WTC11 (cell line): ENCODE measurements around the gene CDH18. TPM values are rescaled to one million over a fixed set of nuclear protein-coding genes. Genes with fewer than 3 reads are reported as not detected.

ENCODE experiments used
- ATAC-seq: fragments of 200-7000 bp; cut with Tn5 transposase; 2 replicates; pipeline ENCODE4 v1.10.0; 2021; ENCODE audit warnings: mild to moderate bottlenecking, moderate library complexity
- CTCF ChIA-PET: fragments of 300-600 bp; sonication (Branson Sonifier 250); formaldehyde crosslinking; loops from one replicate; lab custom pipeline; 2021; ENCODE audit warnings: antibody characterized with exemption; lab: Charles Lee
- POLR2A ChIA-PET: fragments of 350-600 bp; sonication (Branson Sonifier 250); formaldehyde crosslinking; loops from one replicate; lab custom pipeline; 2021; ENCODE audit warnings: antibody characterized with exemption; lab: Charles Lee
- DNase-seq: peaks from one replicate; pipeline ENCODE4 v3.0.0; 2021; ENCODE audit warnings: low spot score
- H3K27ac Mint-ChIP-seq: 2 replicates; pipeline ENCODE4 v1.8.0; 2021; ENCODE audit warnings: mixed read lengths
- H3K27me3 Mint-ChIP-seq: 2 replicates; pipeline ENCODE4 v1.8.0; 2021; ENCODE audit warnings: low read depth, mild to moderate bottlenecking, moderate library complexity, mixed read lengths
- H3K36me3 Mint-ChIP-seq: 2 replicates; pipeline ENCODE4 v1.8.0; 2021; ENCODE audit warnings: mixed read lengths
- H3K4me1 Mint-ChIP-seq: 2 replicates; pipeline ENCODE4 v1.8.0; 2022; ENCODE audit warnings: mixed read lengths
- H3K4me3 Mint-ChIP-seq: 2 replicates; pipeline ENCODE4 v1.8.0; 2021; ENCODE audit warnings: mild to moderate bottlenecking, moderate library complexity, mixed read lengths
- H3K9me3 Mint-ChIP-seq: 2 replicates; pipeline ENCODE4 v1.8.0; 2021; ENCODE audit warnings: mixed read lengths
- ATF1 ChIP-seq: sonication (generic); formaldehyde crosslinking; IDR thresholded peaks from 2 replicates; pipeline ENCODE4 v1.8.1; 2023; ENCODE audit warnings: mild to moderate bottlenecking, moderate library complexity, missing genetic modification reagents
- ETV6 ChIP-seq: sonication (generic); formaldehyde crosslinking; IDR thresholded peaks from 2 replicates; pipeline ENCODE4 v1.8.1; 2022; ENCODE audit warnings: mild to moderate bottlenecking, missing genetic modification reagents
- HMGA2 ChIP-seq: fragments of 250-450 bp; sonication (Bioruptor Pico); IDR thresholded peaks from 2 replicates; pipeline ENCODE4 v1.4.0; 2021; ENCODE audit warnings: mild to moderate bottlenecking, moderate library complexity
- JAZF1 ChIP-seq: fragments of 250-450 bp; sonication (Bioruptor Pico); IDR thresholded peaks from 2 replicates; pipeline ENCODE4 v1.9.0; 2021; ENCODE audit warnings: moderate library complexity, mild to moderate bottlenecking, inconsistent platforms
- NFATC4 ChIP-seq: fragments of 250-450 bp; sonication (Bioruptor Pico); IDR thresholded peaks from 2 replicates; pipeline ENCODE4 v1.9.0; 2021; ENCODE audit warnings: mild to moderate bottlenecking
- PRRX2 ChIP-seq: fragments of 250-450 bp; sonication (Bioruptor Pico); IDR thresholded peaks from 2 replicates; pipeline ENCODE4 v1.8.0; 2021; ENCODE audit warnings: mild to moderate bottlenecking
- RELA ChIP-seq: sonication (generic); formaldehyde crosslinking; IDR thresholded peaks from 2 replicates; pipeline ENCODE4 v1.8.1; 2022; ENCODE audit warnings: missing genetic modification reagents, mild to moderate bottlenecking, borderline replicate concordance
- RORB ChIP-seq: fragments of 250-450 bp; sonication (Bioruptor Pico); IDR thresholded peaks from 2 replicates; pipeline ENCODE4 v1.9.0; 2021; ENCODE audit warnings: mild to moderate bottlenecking
- TEAD4 ChIP-seq: sonication (generic); formaldehyde crosslinking; IDR thresholded peaks from 2 replicates; pipeline ENCODE4 v1.8.0; 2022; ENCODE audit warnings: mild to moderate bottlenecking, missing genetic modification reagents
- ZNF219 ChIP-seq: sonication (generic); formaldehyde crosslinking; IDR thresholded peaks from 2 replicates; pipeline ENCODE4 v1.8.0; 2023; ENCODE audit warnings: missing genetic modification reagents, mild to moderate bottlenecking, borderline replicate concordance
- ZNF263 ChIP-seq: sonication (generic); formaldehyde crosslinking; IDR thresholded peaks from 2 replicates; pipeline ENCODE4 v1.8.1; 2022; ENCODE audit warnings: low read depth, mild to moderate bottlenecking, moderate library complexity, missing genetic modification reagents
- ZNF317 ChIP-seq: sonication (generic); formaldehyde crosslinking; IDR thresholded peaks from 2 replicates; pipeline ENCODE4 v1.8.1; 2023; ENCODE audit warnings: low read depth, mild to moderate bottlenecking, moderate library complexity, missing genetic modification reagents, borderline replicate concordance
- ZNF396 ChIP-seq: fragments of 250-450 bp; sonication (Bioruptor Pico); IDR thresholded peaks from 2 replicates; pipeline ENCODE4 v1.8.0; 2021; ENCODE audit warnings: mild to moderate bottlenecking, moderate library complexity, borderline replicate concordance
- ZNF423 ChIP-seq: fragments of 250-450 bp; sonication (Bioruptor Pico); IDR thresholded peaks from 2 replicates; pipeline ENCODE4 v2.1.2; 2022; ENCODE audit warnings: mild to moderate bottlenecking, moderate library complexity
- ZNF671 ChIP-seq: fragments of 250-450 bp; sonication (Bioruptor Pico); IDR thresholded peaks from 2 replicates; pipeline ENCODE4 v1.8.0; 2021; ENCODE audit warnings: mild to moderate bottlenecking
- total RNA-seq: library from RNA; stranded (reverse); gene quantifications from 3 replicates; pipeline ENCODE4 v1.2.3, GENCODE V29; 2021
- TF ChIP-seq, protein P1 (sequence below): fragments of 200-600 bp; IDR thresholded peaks from 2 replicates; pipeline ENCODE4 v1.8.0; 2022; ENCODE audit warnings: antibody characterized with exemption
- TF ChIP-seq, protein P2 (sequence below): fragments of 250-450 bp; sonication (Bioruptor Pico); IDR thresholded peaks from 2 replicates; pipeline ENCODE4 v2.1.2; 2022; ENCODE audit warnings: mild to moderate bottlenecking, moderate library complexity
- TF ChIP-seq, protein P3 (sequence below): fragments of 250-450 bp; sonication (Bioruptor Pico); IDR thresholded peaks from 2 replicates; pipeline ENCODE4 v1.9.0; 2021; ENCODE audit warnings: moderate library complexity, mild to moderate bottlenecking, inconsistent platforms, borderline replicate concordance
- TF ChIP-seq, protein P4 (sequence below): sonication (generic); formaldehyde crosslinking; IDR thresholded peaks from 2 replicates; pipeline ENCODE4 v1.8.0; 2022; ENCODE audit warnings: mild to moderate bottlenecking, missing genetic modification reagents
- TF ChIP-seq, protein P5 (sequence below): sonication (generic); formaldehyde crosslinking; IDR thresholded peaks from 2 replicates; pipeline ENCODE4 v1.8.1; 2022; ENCODE audit warnings: low read depth, missing genetic modification reagents, borderline replicate concordance
- TF ChIP-seq, protein P6 (sequence below): sonication (generic); formaldehyde crosslinking; IDR thresholded peaks from 2 replicates; pipeline ENCODE4 v1.8.1; 2022; ENCODE audit warnings: missing genetic modification reagents, borderline replicate concordance
- TF ChIP-seq, protein P7 (sequence below): sonication (generic); formaldehyde crosslinking; IDR thresholded peaks from 2 replicates; pipeline ENCODE4 v1.8.0; 2023; ENCODE audit warnings: mild to moderate bottlenecking, missing genetic modification reagents

Gene CDH18
- total RNA-seq, 1 experiment from 2014 or later: 0.24 TPM

DNA sequence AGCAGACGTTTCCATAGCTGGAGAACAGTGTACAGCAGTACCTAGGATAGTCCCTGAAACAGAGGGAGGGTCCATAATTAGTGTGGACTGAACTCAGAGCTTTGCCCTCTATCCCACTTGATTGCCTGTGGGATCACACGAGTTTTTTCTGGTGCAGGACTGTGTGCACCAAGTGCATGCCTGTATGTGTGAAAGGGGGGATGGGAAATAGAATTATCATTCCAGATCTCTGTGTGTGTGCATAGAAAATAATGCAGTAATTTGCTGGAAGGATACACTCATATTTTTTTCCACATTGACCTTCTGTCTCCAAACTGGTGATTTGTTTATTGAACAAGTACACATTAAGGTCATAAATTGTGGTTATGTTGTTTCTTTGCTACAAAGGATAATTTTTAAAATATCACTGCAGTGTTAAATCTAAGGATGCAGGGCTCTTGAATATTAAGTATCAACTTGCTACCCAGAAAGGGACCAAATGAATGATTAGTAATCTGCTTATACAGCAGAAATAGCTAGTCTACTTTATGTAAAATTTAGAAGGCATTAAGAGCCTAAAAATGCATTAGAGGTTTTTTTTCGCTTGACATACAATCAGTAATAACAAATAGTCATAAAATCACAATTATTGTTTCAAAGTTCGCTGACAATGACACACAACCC, 292.9 kb downstream of the CDH18 start:
- ChIA-PET CTCF (no interaction called here), POLR2A (no interaction called here)
- Mint-ChIP-seq H3K27ac (no peak overlapping the region), H3K27me3 (no peaks in the 10 kb centered on the region), H3K4me1 (peaks cover 20% of the 10 kb centered on the region), H3K9me3 (no peaks in the 10 kb centered on the region), H3K36me3 (no peaks in the 10 kb centered on the region), H3K4me3 (no peak overlapping the region)
- DNase-seq (no peak), ATAC-seq (no peak)
- TF ChIP-seq NFATC4 (CRISPR knock-in tag): no peak
- no peak for TF ChIP-seq ATF1 (CRISPR knock-in tag)
- no peak for TF ChIP-seq ZNF219 (CRISPR knock-in tag)
- TF ChIP-seq ZNF317 (CRISPR knock-in tag): no peak
- TF ChIP-seq, protein P1, sequence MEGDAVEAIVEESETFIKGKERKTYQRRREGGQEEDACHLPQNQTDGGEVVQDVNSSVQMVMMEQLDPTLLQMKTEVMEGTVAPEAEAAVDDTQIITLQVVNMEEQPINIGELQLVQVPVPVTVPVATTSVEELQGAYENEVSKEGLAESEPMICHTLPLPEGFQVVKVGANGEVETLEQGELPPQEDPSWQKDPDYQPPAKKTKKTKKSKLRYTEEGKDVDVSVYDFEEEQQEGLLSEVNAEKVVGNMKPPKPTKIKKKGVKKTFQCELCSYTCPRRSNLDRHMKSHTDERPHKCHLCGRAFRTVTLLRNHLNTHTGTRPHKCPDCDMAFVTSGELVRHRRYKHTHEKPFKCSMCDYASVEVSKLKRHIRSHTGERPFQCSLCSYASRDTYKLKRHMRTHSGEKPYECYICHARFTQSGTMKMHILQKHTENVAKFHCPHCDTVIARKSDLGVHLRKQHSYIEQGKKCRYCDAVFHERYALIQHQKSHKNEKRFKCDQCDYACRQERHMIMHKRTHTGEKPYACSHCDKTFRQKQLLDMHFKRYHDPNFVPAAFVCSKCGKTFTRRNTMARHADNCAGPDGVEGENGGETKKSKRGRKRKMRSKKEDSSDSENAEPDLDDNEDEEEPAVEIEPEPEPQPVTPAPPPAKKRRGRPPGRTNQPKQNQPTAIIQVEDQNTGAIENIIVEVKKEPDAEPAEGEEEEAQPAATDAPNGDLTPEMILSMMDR: no peak
- TF ChIP-seq RORB: no peak
- TF ChIP-seq, protein P2, sequence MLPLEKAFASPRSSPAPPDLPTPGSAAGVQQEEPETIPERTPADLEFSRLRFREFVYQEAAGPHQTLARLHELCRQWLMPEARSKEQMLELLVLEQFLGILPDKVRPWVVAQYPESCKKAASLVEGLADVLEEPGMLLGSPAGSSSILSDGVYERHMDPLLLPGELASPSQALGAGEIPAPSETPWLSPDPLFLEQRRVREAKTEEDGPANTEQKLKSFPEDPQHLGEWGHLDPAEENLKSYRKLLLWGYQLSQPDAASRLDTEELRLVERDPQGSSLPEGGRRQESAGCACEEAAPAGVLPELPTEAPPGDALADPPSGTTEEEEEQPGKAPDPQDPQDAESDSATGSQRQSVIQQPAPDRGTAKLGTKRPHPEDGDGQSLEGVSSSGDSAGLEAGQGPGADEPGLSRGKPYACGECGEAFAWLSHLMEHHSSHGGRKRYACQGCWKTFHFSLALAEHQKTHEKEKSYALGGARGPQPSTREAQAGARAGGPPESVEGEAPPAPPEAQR (CRISPR knock-in tag): no peak
- TF ChIP-seq, protein P3, sequence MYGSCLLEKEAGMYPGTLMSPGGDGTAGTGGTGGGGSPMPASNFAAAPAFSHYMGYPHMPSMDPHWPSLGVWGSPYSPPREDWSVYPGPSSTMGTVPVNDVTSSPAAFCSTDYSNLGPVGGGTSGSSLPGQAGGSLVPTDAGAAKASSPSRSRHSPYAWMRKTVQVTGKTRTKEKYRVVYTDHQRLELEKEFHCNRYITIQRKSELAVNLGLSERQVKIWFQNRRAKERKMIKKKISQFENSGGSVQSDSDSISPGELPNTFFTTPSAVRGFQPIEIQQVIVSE (CRISPR knock-in tag): no peak
- no peak for TF ChIP-seq HMGA2 (CRISPR knock-in tag)
- TF ChIP-seq ZNF396 (CRISPR knock-in tag): no peak
- TF ChIP-seq JAZF1 (CRISPR knock-in tag): no peak
- TF ChIP-seq ZNF263 (CRISPR knock-in tag): no peak
- TF ChIP-seq ZNF423 (CRISPR knock-in tag): no peak
- TF ChIP-seq, protein P4, sequence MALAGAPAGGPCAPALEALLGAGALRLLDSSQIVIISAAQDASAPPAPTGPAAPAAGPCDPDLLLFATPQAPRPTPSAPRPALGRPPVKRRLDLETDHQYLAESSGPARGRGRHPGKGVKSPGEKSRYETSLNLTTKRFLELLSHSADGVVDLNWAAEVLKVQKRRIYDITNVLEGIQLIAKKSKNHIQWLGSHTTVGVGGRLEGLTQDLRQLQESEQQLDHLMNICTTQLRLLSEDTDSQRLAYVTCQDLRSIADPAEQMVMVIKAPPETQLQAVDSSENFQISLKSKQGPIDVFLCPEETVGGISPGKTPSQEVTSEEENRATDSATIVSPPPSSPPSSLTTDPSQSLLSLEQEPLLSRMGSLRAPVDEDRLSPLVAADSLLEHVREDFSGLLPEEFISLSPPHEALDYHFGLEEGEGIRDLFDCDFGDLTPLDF: no peak
- no peak for TF ChIP-seq ZNF671 (CRISPR knock-in tag)
- TF ChIP-seq, protein P5, sequence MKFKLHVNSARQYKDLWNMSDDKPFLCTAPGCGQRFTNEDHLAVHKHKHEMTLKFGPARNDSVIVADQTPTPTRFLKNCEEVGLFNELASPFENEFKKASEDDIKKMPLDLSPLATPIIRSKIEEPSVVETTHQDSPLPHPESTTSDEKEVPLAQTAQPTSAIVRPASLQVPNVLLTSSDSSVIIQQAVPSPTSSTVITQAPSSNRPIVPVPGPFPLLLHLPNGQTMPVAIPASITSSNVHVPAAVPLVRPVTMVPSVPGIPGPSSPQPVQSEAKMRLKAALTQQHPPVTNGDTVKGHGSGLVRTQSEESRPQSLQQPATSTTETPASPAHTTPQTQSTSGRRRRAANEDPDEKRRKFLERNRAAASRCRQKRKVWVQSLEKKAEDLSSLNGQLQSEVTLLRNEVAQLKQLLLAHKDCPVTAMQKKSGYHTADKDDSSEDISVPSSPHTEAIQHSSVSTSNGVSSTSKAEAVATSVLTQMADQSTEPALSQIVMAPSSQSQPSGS (CRISPR knock-in tag): no peak

DNA sequence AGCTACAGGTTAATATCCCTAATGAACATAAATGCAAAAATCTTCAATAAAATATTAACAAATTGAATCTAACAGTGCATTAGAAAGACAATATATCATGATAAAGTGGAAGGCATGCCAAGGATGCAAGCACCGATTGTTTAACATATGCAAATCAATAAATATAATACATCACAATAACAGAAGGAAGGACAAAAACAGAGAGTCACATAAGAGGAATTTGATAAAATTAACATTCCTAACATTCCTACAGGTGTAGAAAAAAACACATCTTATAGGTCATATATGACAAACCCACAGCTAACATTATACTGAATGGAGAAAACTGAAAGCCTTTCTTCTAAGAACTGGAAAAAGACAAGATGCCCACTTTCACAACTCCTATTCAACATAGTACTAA, 297.0 kb downstream of the CDH18 start:
- Mint-ChIP-seq H3K9me3 (peaks cover 30% of the 10 kb centered on the region), H3K36me3 (peaks cover 22% of the 10 kb centered on the region), H3K4me3 (no peak overlapping the region), H3K27ac (peak overlapping the region; percentile 86), H3K27me3 (no peaks in the 10 kb centered on the region), H3K4me1 (peaks cover 22% of the 10 kb centered on the region)
- ATAC-seq (peak; percentile 61), DNase-seq (no peak)
- ChIA-PET CTCF (no interaction called here), POLR2A (no interaction called here)
- TF ChIP-seq ATF1 (CRISPR knock-in tag) (no peak), ETV6 (no peak), PRRX2 (CRISPR knock-in tag) (no peak), TEAD4 (CRISPR knock-in tag) (no peak), ZNF671 (CRISPR knock-in tag) (no peak), RELA (no peak), ZNF219 (CRISPR knock-in tag) (no peak)
- TF ChIP-seq, protein P6, sequence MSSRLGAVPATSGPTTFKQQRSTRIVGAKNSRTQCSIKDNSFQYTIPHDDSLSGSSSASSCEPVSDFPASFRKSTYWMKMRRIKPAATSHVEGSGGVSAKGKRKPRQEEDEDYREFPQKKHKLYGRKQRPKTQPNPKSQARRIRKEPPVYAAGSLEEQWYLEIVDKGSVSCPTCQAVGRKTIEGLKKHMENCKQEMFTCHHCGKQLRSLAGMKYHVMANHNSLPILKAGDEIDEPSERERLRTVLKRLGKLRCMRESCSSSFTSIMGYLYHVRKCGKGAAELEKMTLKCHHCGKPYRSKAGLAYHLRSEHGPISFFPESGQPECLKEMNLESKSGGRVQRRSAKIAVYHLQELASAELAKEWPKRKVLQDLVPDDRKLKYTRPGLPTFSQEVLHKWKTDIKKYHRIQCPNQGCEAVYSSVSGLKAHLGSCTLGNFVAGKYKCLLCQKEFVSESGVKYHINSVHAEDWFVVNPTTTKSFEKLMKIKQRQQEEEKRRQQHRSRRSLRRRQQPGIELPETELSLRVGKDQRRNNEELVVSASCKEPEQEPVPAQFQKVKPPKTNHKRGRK (CRISPR knock-in tag): no peak
- TF ChIP-seq, protein P5 (CRISPR knock-in tag): no peak
- TF ChIP-seq, protein P7, sequence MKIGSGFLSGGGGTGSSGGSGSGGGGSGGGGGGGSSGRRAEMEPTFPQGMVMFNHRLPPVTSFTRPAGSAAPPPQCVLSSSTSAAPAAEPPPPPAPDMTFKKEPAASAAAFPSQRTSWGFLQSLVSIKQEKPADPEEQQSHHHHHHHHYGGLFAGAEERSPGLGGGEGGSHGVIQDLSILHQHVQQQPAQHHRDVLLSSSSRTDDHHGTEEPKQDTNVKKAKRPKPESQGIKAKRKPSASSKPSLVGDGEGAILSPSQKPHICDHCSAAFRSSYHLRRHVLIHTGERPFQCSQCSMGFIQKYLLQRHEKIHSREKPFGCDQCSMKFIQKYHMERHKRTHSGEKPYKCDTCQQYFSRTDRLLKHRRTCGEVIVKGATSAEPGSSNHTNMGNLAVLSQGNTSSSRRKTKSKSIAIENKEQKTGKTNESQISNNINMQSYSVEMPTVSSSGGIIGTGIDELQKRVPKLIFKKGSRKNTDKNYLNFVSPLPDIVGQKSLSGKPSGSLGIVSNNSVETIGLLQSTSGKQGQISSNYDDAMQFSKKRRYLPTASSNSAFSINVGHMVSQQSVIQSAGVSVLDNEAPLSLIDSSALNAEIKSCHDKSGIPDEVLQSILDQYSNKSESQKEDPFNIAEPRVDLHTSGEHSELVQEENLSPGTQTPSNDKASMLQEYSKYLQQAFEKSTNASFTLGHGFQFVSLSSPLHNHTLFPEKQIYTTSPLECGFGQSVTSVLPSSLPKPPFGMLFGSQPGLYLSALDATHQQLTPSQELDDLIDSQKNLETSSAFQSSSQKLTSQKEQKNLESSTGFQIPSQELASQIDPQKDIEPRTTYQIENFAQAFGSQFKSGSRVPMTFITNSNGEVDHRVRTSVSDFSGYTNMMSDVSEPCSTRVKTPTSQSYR (CRISPR knock-in tag): no peak
